ENCODE data around the gene ECHDC3.

DNA sequence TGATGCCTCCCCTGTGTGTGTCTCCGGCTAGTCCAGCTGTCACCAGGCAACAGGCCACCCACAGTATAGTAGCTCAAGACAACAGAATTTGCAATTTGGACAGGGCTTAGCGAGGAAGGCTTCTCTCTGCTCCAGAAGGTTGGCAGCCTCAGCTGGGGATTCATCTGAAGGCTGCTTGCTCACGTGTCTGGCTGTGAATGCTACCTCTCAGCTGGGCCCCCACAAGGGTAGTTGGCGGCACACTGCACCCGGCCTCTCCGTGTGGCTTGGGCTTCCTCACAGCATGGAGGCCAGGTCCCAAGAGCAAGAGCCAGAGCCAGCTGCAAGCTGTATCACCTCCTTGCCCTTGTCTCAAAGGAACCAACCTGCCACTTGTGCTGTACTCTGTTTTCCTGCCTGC, 19.2 kb downstream of the ECHDC3 start:
- TF ChIP-seq, protein P1, sequence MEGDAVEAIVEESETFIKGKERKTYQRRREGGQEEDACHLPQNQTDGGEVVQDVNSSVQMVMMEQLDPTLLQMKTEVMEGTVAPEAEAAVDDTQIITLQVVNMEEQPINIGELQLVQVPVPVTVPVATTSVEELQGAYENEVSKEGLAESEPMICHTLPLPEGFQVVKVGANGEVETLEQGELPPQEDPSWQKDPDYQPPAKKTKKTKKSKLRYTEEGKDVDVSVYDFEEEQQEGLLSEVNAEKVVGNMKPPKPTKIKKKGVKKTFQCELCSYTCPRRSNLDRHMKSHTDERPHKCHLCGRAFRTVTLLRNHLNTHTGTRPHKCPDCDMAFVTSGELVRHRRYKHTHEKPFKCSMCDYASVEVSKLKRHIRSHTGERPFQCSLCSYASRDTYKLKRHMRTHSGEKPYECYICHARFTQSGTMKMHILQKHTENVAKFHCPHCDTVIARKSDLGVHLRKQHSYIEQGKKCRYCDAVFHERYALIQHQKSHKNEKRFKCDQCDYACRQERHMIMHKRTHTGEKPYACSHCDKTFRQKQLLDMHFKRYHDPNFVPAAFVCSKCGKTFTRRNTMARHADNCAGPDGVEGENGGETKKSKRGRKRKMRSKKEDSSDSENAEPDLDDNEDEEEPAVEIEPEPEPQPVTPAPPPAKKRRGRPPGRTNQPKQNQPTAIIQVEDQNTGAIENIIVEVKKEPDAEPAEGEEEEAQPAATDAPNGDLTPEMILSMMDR (IDR thresholded peaks at IDR 0.05), result no peak
- no peak for TF ChIP-seq POLR2A (IDR thresholded peaks at IDR 0.05)

Measured in suprapubic skin (tissue), 3 donors.